Measurements from ENCODE around the gene FUT4.
A peak's percentile ranks its signal among the peaks of the same experiment; 100 is the strongest.

DNA sequence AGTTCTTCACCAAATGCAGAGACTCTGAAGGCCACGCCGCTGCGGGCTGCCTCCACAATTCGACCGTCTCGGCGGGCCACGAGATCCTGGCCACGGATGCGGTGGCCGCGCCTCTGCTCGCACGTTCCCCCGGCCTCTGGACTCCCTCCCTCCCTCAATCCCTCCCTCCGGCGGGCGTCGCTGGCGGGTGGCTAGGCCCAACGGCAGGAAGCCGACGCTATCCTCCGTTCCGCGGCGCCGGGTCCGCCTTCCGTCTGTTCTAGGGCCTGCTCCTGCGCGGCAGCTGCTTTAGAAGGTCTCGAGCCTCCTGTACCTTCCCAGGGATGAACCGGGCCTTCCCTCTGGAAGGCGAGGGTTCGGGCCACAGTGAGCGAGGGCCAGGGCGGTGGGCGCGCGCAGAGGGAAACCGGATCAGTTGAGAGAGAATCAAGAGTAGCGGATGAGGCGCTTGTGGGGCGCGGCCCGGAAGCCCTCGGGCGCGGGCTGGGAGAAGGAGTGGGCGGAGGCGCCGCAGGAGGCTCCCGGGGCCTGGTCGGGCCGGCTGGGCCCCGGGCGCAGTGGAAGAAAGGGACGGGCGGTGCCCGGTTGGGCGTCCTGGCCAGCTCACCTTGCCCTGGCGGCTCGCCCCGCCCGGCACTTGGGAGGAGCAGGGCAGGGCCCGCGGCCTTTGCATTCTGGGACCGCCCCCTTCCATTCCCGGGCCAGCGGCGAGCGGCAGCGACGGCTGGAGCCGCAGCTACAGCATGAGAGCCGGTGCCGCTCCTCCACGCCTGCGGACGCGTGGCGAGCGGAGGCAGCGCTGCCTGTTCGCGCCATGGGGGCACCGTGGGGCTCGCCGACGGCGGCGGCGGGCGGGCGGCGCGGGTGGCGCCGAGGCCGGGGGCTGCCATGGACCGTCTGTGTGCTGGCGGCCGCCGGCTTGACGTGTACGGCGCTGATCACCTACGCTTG is at the start of gene FUT4:
- TF ChIP-seq, protein P1, sequence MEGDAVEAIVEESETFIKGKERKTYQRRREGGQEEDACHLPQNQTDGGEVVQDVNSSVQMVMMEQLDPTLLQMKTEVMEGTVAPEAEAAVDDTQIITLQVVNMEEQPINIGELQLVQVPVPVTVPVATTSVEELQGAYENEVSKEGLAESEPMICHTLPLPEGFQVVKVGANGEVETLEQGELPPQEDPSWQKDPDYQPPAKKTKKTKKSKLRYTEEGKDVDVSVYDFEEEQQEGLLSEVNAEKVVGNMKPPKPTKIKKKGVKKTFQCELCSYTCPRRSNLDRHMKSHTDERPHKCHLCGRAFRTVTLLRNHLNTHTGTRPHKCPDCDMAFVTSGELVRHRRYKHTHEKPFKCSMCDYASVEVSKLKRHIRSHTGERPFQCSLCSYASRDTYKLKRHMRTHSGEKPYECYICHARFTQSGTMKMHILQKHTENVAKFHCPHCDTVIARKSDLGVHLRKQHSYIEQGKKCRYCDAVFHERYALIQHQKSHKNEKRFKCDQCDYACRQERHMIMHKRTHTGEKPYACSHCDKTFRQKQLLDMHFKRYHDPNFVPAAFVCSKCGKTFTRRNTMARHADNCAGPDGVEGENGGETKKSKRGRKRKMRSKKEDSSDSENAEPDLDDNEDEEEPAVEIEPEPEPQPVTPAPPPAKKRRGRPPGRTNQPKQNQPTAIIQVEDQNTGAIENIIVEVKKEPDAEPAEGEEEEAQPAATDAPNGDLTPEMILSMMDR (IDR thresholded peaks at IDR 0.05; ENCODE audit: borderline replicate concordance, extremely low read depth, low read length, poor library complexity, severe bottlenecking), result peak; percentile 12
- no peak for TF ChIP-seq EZH2 (IDR thresholded peaks at IDR 0.05; ENCODE audit: borderline replicate concordance, low read depth, low read length, severe bottlenecking)

Measured in DND-41 (cell line).